Epithelial cell of prostate (primary cell): ENCODE measurements around the gene ARNT2.
A peak's percentile ranks its signal among the peaks of the same experiment; 100 is the strongest.

Experiments used
- DNase-seq: peaks from one replicate; pipeline ENCODE4 v3.0.0-alpha.2; 2011; ENCODE audit warnings: low read depth, low spot score
- H3K27ac ChIP-seq: fragments of 450-650 bp; 2 replicates; pipeline ENCODE4 v1.5.1; 2017; ENCODE audit warnings: mild to moderate bottlenecking

ARNT2 gene

DNA sequence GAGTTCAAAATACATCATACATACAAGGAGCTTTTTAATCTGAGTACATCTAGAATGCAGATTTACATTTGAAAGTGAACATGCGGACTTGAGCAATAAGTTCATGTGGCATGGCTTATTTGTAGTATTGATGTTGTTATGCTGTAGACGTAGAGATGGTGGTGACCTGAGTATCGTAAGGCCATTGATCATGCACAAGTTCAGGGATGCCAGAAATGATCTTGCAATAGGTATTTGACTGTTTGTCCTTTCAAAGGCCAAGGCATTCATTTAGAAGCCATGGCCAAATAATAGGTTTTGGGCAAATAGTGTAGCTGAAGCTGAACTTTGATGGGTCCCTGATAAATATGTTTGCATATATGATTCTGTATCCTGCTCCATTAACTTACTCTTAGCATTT lies 35.0 kb downstream of the ARNT2 start:
- no peak for DNase-seq
- H3K27ac ChIP-seq, result no peak overlapping the region

DNA sequence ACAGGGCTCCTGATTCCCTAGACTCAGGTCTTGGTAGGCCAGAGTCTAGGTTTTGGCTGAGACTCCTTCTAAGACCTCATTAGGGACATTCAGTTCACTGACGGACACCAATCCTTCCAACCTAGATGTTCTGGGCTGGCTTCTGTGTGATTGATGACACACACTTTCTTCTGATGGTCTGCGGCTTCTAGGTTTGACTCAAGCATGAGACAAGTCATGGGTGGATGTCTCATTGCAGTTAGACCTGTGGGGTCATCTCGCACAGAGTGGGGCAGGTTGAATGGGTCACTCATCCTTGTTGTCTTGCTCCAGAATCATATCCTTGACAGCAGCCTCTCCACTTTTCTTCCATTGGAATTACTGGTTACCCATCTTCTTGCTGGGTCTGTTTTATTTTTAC lies 35.8 kb downstream of the ARNT2 start:
- no peak for DNase-seq
- no peak overlapping the region for H3K27ac ChIP-seq

DNA sequence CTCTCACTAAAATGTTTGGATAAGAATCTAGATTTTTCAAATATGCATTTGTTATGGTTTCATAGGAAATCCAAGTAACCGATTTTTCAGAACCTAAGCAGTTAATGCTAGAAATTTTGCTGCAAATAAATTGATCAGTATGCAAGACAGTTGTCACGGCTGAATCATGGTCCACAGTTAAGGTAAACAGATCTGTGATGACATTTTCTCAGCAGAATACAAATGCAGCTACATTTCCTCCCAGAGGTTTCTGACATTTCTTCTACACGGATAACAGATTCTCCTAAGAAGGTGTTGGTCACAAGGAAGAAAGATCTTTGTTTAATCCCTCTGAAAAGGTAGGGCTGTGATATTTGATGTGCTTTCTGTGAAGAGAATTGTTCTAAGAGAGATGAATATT lies 36.9 kb downstream of the ARNT2 start:
- DNase-seq, result no peak
- H3K27ac ChIP-seq, result no peak overlapping the region

DNA sequence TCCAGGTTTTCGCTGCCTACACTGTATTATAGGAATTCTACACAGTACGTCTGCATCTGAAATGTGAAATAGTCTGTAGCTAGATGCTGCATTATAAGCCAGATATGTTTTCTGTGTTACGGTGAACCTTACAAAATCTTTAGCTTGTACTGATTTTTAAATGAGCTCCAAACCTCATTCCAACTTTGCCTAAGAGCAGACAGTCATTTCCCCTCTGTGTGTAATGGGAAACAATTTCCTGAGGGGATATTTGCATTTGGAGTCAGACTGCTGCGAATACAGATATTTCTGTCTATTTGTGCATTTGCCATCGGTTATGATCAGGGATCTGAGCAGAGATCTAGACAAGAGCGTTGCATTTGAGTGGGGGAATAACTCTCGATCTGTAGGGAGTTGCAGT lies 37.5 kb downstream of the ARNT2 start:
- no peak for DNase-seq
- no peak overlapping the region for H3K27ac ChIP-seq

DNA sequence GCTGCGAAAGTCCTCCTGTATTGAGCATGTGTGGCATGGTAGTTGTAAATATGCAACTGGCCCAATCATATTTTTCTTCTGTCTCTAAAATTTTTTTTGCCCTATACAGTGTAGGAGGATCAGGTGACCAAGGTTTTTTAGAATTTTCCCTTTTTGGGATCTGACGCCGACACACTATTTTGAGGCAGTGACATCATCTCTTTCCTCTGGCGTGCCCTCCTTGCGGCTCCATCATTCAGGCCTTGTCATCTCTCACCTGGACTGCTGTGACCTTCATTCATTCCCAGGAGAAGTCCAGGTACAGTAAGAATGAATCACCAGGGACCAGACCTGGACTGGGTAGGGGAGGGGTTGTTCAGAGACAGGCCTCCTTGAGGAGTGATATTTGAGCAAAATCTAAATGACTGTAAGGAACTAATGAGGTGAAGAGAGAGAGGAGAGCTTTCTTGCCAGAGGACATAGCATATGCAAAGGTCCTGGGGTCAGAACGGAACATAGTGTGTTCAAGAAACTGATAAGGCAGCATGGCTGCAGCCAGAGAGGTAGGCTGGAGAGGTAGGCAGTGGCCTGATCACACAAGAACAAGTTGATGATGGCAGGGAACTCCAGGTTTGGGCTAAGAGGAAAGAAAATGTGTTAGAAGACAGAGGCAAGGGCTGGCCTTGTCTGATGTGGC lies 38.7 kb downstream of the ARNT2 start:
- no peak overlapping the region for H3K27ac ChIP-seq
- no peak for DNase-seq

DNA sequence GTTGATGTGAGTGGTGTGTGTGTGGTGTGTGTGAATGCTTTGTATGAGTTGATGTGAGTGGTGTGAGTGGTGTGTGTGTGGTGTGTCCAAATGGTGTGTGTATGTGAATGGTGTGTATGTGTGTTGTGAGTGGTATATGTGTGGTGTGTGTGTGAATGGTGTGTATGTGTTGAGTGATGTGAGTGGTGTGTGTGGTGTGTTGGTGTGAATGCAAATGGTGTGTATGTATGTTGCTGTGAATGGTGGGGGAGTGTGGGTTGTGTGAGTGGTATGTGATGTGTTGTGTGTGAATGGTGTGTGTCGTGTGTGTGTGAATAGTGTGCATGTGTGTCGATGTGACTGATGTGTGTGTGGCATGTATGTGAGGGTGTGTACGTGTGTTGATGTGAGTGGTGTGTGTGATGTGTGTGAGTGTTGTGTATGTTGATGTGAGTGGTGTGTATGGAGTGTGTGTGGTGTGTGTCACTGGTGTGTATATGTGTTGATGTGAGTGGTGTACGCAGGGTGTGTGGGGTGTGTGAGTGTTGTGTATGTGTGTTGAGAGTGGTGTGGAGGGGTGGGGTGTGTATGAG lies 40.6 kb downstream of the ARNT2 start:
- DNase-seq, result no peak
- H3K27ac ChIP-seq, result no peak overlapping the region

DNA sequence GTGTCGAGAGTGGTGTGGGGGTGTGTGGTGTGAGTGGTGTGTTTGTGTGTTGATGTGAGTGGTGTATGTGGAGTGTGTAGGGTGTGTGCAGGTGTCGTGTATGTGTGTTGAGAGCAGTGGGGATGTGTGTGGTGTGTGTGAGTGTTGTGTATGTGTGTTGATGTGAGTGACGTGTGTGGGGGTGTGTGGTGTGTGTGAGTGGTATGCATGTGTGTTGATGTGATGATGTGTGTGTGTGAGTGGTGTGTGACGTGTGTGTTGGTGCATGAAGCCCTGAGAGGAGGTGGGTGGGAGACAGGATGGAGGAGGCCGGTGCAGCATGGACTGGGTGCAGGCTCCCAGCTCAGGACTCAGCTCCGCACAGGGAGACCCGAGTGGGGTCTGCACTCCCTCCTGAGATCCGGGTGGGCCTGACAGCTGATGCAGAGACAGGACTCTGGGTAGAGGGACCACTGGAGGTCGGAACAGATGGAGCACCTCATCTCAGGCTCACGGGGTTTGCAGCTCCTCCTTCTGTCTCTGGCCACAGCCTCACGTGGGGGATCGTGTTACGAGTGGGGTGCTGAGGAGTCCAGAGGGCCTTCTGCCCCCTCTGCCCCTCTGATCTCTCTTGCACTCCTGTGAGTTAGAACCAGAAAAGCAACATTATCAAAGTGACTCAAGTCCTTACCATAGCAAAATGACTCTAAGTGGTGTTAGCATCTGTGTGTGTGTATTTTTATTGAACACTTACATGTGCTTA lies 41.3 kb downstream of the ARNT2 start:
- no peak for DNase-seq
- H3K27ac ChIP-seq, result no peak overlapping the region

DNA sequence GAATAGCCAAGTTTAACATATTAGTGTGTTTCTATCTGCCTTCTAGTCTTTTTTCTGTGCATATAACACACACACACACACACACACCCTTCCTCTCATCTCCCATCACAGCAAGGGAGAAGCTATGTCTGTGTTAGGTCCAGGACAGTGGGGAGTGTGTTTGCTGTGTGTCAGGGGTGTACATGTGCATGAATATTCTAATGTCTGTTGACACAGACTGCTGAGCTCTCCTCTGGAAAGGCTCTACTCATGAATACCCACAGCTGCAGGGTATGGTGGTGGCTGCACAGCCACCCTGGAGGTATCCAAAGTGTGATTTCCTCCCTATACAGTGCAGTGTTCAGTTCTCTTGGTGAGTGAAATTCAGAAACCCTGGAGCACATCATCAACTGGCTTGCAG lies 42.9 kb downstream of the ARNT2 start:
- no peak overlapping the region for H3K27ac ChIP-seq
- no peak for DNase-seq

DNA sequence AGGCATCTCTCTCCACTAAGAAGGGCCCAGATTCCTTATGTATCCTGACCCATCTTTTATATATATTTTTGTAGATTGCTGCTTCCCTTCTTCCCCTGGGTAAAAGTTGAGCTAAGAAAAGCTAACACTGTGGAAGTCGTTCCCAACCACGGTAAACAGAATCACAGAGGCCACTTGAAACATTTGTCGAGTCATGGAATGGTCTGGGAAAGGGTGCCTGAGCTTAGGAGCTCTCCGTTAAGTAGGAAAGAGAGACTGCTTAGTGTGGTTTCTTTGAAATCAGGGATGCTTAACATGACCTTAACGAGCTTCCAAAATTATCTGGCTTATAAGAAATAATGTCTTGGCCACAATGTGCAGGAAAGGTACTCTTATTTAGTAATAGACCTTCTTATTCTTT lies 45.6 kb downstream of the ARNT2 start:
- no peak overlapping the region for H3K27ac ChIP-seq

DNA sequence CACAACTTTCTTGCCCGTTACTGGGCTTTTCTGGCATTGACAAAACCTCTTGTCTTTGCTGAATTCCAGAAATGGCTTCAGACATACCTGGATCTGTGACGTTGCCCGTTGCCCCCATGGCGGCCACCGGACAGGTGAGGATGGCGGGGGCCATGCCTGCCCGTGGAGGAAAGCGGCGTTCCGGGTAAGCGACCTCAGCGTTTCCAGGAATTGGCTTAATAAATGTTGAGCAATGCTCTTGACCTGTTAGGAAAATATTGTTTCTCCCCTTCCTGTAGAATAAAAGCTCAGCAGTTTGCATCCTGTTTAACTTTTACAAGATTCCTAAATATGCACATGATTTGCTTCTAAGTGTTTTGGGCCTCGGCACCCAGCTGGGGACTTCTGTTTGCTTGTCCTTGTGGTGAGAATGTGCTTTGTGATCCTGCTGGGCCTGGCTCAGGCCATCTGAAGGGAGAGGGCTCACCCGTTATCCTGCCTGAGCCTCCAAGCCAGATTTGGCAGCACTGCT lies 46.7 kb downstream of the ARNT2 start:
- no peak for DNase-seq
- H3K27ac ChIP-seq, result no peak overlapping the region

More for the DNA sequence above, 45.6 kb downstream of the ARNT2 start:
- DNase-seq, result no peak

DNA sequence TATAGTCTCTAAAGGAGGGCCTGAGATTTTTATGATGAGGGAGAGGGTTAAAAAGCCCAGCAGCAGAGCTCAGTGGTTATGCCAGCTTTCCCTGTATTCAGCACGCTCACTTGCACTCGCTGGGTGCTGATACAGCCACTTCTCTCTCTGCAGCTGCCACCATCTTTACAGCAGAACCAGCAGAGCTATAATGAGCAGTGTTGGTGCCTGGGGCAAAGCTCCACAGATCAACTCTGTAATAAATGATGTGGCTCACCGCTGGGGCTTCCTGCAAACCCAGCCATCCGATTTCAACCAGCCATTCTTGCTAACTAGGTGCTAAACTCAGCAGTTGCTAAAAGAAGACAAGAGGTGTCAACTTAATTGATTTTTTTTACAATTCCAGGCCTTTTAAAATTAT lies 48.0 kb downstream of the ARNT2 start:
- DNase-seq, result no peak
- H3K27ac ChIP-seq, result no peak overlapping the region

DNA sequence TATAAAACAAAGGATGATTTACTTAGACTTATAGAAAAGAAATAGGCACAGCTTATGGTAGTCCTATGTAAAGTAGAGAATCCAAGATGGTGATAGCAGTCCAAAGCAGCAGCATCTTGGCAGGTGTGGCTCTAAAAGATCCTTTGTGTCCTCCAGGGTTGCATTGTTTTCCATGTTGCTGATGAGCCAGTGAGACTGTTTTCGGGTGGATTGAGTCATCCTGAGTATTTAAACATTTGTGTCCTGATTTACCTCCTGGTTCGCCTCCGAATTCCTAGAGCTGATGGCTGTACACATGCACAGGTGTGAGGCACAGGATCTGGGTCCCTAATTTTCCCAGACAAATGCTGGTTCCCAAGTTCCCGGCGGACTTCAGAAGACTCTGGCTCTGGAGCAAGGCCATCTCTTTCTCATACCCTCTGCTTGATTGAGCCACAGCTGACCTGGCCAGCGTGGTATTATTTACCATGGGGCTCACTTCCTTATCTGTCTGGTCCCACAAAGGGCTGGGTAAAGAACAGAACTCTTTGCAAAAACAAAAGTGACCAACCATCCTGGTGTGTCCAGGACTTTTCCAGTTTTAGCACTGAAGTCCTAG lies 51.0 kb downstream of the ARNT2 start:
- H3K27ac ChIP-seq, result no peak overlapping the region
- no peak for DNase-seq

DNA sequence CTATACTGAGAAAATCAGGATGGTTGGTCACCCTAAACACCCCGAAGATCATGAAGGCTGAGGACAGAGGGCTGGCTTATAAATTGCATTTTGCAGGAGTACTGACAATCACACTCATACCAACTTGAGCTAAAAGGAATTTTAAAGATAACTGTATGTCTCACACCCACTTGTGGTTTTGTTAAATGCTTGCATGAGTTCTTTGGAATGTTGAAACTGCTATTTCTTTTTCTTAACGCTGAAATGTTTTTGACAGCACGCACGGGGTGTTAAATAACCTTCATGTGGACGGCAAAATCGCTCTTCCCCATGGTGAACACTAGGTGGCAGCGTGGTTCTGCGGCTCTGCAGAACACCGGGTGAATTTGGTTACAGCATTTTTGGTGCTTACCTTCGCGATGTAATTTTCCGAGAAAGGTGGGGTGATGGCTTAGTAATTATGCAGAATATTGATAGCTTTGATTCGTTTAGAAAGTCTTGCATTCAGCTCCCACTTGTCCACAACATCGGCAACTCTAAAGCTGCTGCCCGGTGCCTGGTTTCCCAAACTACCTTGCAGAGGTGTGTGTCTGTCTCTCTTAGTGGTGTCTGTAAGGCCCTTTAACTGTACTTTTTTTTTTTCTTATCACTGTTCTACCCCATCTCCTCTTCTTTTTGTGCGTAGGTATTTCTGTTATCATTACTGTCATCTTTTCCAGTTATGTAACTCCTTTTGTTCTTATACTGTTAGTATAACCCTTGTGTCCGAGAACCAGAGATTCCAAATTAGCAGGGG lies 51.7 kb downstream of the ARNT2 start:
- peak; percentile 43 for DNase-seq
- H3K27ac ChIP-seq, result no peak overlapping the region

DNA sequence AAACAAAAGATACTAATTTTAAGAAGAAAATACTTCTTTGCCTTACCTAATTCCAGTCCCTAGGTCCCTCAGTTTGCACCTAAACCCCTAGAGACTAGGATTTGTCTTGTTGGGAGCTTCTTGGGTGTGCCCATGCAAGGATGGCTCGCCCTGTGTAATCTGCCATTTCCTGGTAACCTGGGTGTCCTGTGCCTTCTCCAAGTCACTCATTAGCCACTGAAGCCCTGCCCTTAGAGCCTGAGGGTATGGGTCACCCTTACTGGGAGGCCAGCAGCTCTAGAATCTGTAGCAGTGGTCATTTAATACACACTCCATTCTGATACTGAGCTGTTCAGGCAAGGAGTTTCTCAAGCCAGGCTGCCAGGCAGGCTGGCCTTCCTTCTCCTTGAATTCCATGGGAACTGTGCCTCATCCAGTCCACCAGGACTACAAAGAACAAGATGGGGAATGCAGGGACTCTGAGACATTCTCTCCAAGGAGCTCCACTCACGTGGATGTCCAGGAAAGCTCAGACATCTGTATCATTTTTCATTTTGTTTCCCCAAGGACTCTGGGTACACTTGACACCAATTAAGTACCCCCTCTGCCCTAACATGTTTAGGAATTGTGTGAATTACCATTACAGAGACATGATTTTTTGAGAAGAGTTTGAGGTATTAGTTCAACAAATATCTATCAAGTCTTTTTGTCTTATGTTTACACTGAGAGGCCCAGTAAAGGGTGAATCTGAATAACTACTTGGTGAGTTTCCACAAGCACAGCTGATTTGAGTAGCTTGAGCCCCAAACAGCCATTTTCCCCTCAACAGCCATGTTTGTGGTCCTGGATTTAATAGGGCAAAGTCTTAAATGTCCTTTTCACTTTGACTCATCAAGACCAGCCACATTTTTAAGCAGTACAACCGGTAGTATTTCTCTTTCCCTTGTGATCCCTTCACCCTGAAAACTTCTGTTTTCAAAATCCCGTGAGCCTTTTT lies 52.6 kb downstream of the ARNT2 start:
- no peak for DNase-seq
- no peak overlapping the region for H3K27ac ChIP-seq

DNA sequence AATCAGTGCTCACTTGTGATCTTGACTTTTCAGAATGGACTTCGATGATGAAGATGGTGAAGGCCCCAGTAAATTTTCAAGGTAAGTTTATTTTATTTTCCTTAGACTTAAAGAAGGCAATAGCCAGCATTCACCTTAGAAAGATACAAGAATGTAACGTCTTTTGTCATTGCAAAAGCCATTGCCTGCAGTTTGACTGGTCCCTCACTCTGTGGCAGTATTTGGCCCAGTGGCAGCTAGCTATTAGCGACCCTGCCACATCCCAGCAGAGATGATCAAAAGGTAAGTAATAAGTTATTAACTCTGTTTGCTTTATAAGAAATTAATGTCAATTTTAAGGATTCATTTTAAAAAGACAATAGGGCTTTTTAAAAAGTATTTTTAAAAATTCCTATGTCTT lies 53.7 kb downstream of the ARNT2 start:
- no peak for DNase-seq
- no peak overlapping the region for H3K27ac ChIP-seq

DNA sequence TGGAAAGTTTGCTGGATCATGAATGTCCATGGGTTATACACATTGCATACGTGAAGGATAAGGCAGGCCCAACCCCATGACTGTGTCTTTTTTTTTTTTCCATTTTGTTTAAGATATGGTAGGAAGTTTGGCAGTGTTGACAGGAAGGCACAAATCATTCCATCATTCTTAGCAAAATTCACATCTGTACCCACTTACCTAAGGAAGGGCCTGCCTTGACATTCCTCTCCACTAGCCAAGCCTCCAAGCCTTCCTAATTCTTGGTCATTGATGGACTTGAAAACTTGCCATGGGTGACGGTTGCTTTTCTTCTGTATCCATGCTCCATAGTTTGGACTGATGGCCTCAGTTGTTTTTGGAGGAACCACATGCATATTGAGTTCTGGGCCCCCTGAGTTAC lies 54.4 kb downstream of the ARNT2 start:
- no peak overlapping the region for H3K27ac ChIP-seq
- DNase-seq, result no peak

DNA sequence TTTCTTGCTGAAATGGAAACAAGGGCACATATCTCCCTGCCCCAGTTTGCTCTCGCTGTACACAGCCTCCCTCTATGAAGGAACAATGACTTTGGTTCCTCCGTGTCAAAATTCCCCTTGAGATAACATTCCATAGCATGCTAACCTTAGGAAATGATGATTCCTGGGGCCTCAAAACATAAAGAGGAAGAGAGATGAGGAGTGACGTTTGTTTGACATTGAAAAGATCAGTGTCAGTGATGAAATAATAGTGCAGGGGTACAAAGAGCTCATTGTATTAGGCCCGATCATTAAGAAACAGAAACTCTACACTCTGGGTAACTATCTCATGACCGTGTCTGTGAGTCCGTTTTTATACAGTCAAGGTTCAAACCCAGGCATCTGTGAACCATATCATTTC lies 55.2 kb downstream of the ARNT2 start:
- H3K27ac ChIP-seq, result no peak overlapping the region
- no peak for DNase-seq

DNA sequence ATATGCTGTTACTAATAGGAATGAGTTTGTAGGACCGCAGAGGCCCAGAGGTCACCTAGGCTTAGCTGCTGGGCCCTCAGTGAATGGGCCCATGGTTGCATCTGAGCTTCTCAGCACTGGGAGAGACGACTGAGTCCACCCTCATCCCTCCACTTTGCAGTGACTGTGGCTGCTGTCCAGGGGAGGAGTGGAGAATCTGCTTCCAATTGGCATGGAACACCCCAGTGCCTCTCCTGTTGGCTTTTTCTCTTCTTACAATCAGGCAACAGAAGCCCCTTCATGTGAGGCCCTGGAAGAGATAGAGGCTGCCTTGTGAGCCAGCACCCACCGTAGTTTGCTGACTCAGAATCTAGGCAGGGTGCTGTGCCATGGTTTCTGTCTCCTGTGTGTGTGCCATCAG lies 55.6 kb downstream of the ARNT2 start:
- H3K27ac ChIP-seq, result no peak overlapping the region
- DNase-seq, result no peak

DNA sequence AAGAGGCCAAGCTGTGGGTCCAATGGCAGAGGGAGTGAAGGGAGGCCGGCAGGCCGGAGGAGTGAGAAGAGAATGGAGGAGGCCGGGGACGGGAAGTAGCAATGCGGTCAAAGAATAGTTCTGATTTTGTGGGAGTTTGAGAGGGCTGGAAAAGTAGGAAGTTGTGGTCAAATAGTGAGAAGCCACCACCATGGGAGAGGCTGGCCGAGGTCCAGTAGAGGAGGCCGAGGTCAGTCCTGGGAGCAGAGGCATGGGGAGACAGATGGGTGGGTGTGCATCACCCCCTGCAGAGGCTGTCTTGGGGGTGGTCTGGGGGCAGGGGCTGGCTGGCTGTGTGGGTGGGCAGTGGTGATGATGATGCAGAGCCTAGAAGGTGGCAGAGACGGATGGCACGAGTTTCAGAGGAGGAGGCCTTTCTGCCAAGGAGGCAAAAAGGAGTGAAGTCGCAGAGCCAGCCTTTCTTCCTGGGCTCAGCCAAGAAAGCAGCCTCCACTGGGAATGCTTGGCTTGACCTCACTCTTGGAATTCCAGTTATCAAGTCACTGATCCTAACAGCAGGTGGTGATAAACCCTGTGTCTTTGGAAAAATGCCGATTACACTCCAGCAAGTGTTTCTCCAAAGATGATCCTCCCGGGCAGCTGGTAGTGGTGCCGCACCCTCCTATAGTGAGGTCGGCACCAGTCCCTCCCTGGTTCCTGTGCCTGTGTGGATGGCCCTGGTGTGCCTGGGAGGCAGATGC lies 57.3 kb downstream of the ARNT2 start:
- no peak overlapping the region for H3K27ac ChIP-seq

More for the DNA sequence above, 57.3 kb downstream of the ARNT2 start:
- no peak for DNase-seq
